GM12878 (cell line): ENCODE measurements around the gene ZNF791.
"Not testable (repeated sequence)": the region's sequence is repeated elsewhere in the genome, so short reads cannot be mapped to it uniquely, and the experiment has no call there.

Experiments used
- DPF2 ChIP-seq: fragments of 450-650 bp; IDR thresholded peaks from 2 replicates; pipeline ENCODE4 v1.6.1; 2017; ENCODE audit warnings: mild to moderate bottlenecking
- NFYA ChIP-seq: IDR thresholded peaks from 2 replicates; pipeline ENCODE4 v1.6.1; 2011; ENCODE audit warnings: low read depth, mild to moderate bottlenecking, low read length, improper control_type of control experiment, borderline replicate concordance
- POLR2A ChIP-seq: IDR thresholded peaks from 2 replicates; pipeline ENCODE4 v1.6.1; 2011; ENCODE audit warnings: low read depth, mild to moderate bottlenecking, low read length
- POLR2AphosphoS5 ChIP-seq: IDR thresholded peaks from 2 replicates; pipeline ENCODE4 v1.6.1; 2011; ENCODE audit warnings: mild to moderate bottlenecking, low read length, inconsistent platforms
- SIN3A ChIP-seq: IDR thresholded peaks from 2 replicates; pipeline ENCODE4 v1.6.1; 2012; ENCODE audit warnings: low read depth, low read length, improper control_type of control experiment
- SKIL ChIP-seq: fragments of 450-650 bp; IDR thresholded peaks from 2 replicates; pipeline ENCODE4 v1.6.1; 2017; ENCODE audit warnings: mild to moderate bottlenecking, low read depth, inconsistent platforms; ENCODE audit not compliant: poor library complexity, severe bottlenecking
- TAF1 ChIP-seq: IDR thresholded peaks from 2 replicates; pipeline ENCODE4 v1.6.1; 2011; ENCODE audit warnings: mild to moderate bottlenecking, low read depth, low read length, borderline replicate concordance
- ZNF207 ChIP-seq: fragments of 450-650 bp; IDR thresholded peaks from 2 replicates; pipeline ENCODE4 v1.6.1; 2014; ENCODE audit warnings: antibody characterized with exemption, mild to moderate bottlenecking, borderline replicate concordance
- TF ChIP-seq, protein P1 (sequence below): fragments of 450-650 bp; IDR thresholded peaks from 2 replicates; pipeline ENCODE4 v1.6.1; 2014; ENCODE audit warnings: mild to moderate bottlenecking
- TF ChIP-seq, protein P2 (sequence below), 3 experiments: IDR thresholded peaks in 2 of 3; conservative IDR thresholded peaks in 1 of 3; 2 replicates each; pipeline ENCODE4 v1.5.1; 2011; ENCODE audit warnings: low read depth in 3 of 3, low read length in 3 of 3, mild to moderate bottlenecking in 3 of 3, control low read depth in 2 of 3, moderate library complexity in 2 of 3, inconsistent platforms in 1 of 3, mixed read lengths in 1 of 3; ENCODE audit not compliant: control insufficient read depth in 2 of 3, insufficient read depth in 1 of 3; ENCODE audit errors: extremely low read depth in 1 of 3
- TF ChIP-seq, protein P3 (sequence below): fragments of 450-650 bp; IDR thresholded peaks from 2 replicates; pipeline ENCODE4 v1.6.1; 2017; ENCODE audit warnings: antibody characterized with exemption, mild to moderate bottlenecking, moderate library complexity

DNA sequence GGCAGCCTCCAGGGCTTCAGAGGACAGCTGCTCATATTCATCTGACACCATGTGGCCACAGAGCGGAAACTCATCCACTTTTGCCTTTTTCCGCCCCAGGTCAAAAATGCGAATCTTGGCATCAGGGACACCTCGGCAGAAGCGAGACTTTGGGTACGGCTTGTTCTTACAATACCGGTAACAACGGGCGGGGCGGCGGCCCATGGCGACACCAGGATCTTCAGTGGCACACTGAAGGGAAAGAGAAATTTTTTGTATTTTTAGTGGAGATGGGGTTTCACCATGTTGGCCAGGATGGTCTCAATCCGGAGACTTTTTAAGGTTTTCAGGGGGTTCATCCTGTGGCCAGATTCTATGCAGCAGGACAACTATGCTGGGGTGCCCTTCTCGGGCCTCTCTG is 33.0 kb downstream of the ZNF791 start:
- not testable (repeated sequence) for TF ChIP-seq SKIL, DPF2, NFYA, SIN3A, POLR2AphosphoS5, POLR2A, TAF1, ZNF207
- TF ChIP-seq, protein P1, sequence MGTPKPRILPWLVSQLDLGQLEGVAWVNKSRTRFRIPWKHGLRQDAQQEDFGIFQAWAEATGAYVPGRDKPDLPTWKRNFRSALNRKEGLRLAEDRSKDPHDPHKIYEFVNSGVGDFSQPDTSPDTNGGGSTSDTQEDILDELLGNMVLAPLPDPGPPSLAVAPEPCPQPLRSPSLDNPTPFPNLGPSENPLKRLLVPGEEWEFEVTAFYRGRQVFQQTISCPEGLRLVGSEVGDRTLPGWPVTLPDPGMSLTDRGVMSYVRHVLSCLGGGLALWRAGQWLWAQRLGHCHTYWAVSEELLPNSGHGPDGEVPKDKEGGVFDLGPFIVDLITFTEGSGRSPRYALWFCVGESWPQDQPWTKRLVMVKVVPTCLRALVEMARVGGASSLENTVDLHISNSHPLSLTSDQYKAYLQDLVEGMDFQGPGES, result not testable (repeated sequence)
- TF ChIP-seq, protein P2, sequence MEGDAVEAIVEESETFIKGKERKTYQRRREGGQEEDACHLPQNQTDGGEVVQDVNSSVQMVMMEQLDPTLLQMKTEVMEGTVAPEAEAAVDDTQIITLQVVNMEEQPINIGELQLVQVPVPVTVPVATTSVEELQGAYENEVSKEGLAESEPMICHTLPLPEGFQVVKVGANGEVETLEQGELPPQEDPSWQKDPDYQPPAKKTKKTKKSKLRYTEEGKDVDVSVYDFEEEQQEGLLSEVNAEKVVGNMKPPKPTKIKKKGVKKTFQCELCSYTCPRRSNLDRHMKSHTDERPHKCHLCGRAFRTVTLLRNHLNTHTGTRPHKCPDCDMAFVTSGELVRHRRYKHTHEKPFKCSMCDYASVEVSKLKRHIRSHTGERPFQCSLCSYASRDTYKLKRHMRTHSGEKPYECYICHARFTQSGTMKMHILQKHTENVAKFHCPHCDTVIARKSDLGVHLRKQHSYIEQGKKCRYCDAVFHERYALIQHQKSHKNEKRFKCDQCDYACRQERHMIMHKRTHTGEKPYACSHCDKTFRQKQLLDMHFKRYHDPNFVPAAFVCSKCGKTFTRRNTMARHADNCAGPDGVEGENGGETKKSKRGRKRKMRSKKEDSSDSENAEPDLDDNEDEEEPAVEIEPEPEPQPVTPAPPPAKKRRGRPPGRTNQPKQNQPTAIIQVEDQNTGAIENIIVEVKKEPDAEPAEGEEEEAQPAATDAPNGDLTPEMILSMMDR (IDR thresholded peaks at IDR 0.05 in 2 of 3, conservative IDR thresholded peaks at IDR 0.05 in 1 of 3; ENCODE audit: control insufficient read depth in 2 of 3, extremely low read depth in 1 of 3, insufficient read depth in 1 of 3, low read depth in 3 of 3, low read length in 3 of 3), result not testable (repeated sequence)
- TF ChIP-seq, protein P3, sequence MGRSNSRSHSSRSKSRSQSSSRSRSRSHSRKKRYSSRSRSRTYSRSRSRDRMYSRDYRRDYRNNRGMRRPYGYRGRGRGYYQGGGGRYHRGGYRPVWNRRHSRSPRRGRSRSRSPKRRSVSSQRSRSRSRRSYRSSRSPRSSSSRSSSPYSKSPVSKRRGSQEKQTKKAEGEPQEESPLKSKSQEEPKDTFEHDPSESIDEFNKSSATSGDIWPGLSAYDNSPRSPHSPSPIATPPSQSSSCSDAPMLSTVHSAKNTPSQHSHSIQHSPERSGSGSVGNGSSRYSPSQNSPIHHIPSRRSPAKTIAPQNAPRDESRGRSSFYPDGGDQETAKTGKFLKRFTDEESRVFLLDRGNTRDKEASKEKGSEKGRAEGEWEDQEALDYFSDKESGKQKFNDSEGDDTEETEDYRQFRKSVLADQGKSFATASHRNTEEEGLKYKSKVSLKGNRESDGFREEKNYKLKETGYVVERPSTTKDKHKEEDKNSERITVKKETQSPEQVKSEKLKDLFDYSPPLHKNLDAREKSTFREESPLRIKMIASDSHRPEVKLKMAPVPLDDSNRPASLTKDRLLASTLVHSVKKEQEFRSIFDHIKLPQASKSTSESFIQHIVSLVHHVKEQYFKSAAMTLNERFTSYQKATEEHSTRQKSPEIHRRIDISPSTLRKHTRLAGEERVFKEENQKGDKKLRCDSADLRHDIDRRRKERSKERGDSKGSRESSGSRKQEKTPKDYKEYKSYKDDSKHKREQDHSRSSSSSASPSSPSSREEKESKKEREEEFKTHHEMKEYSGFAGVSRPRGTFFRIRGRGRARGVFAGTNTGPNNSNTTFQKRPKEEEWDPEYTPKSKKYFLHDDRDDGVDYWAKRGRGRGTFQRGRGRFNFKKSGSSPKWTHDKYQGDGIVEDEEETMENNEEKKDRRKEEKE, result not testable (repeated sequence)
